Measurements from ENCODE around the gene MAP7D1. TPM values are rescaled to one million over a fixed set of nuclear protein-coding genes. Genes with fewer than 3 reads are reported as not detected.

The MAP7D1 gene
- total RNA-seq, 1 experiment from 2014 or later: 192 TPM

GRCh38 chr1:36160388-36160948, 4.5 kb downstream of the MAP7D1 start:
- CTCF ChIA-PET: interaction anchor here (0.7 to 1.4 kb wide), 2 partner anchors 11 to 26 kb away, joined by 3 to 4 read pairs; partner anchors contain the start of gene TRAPPC3
- intact Hi-C loops (cut with micrococcal nuclease; ENCODE audit: unreplicated experiment): no loop called here
- Histone ChIP-seq H3K4me3 (ENCODE audit: low read depth, low read length, poor library complexity, severe bottlenecking) (peak overlapping the region; percentile 45), H3K27ac (ENCODE audit: low read depth, low read length, poor library complexity, severe bottlenecking) (peak overlapping the region; percentile 93), H3K4me1 (ENCODE audit: insufficient read depth, low read length, poor library complexity, severe bottlenecking) (peaks cover 38% of the 10 kb centered on the region), H3K27me3 (replicated peaks; ENCODE audit: insufficient read depth, low read depth, low read length, poor library complexity) (no peaks in the 10 kb centered on the region), H3K9me3 (ENCODE audit: low read depth, low read length, poor library complexity, severe bottlenecking) (no peaks in the 10 kb centered on the region), H3K36me3 (ENCODE audit: insufficient read depth, low read length, poor library complexity, severe bottlenecking) (no peaks in the 10 kb centered on the region)
- TF ChIP-seq CTCF (conservative IDR thresholded peaks at IDR 0.05; ENCODE audit: low read depth, low read length) (no peak), EZH2 (IDR thresholded peaks at IDR 0.05; ENCODE audit: borderline replicate concordance, low read depth, low read length, poor library complexity, severe bottlenecking) (no peak)
- no TSS peak for BruUV-seq (replicated peaks)
- DNase-seq (ENCODE audit: low spot score): no peak
- POLR2A ChIA-PET (ENCODE audit: low non-redundant PET): interaction anchor here (0.6 to 0.7 kb wide), 2 partner anchors 27 to 237 kb away, joined by 3 to 4 read pairs; no protein-coding TSS in a partner anchor

GRCh38 chr1:36160949-36161485, 5.1 kb downstream of the MAP7D1 start:
- no peaks in the 10 kb centered on the region for H3K27me3 ChIP-seq (replicated peaks; ENCODE audit: insufficient read depth, low read depth, low read length, poor library complexity)
- H3K36me3 ChIP-seq (ENCODE audit: insufficient read depth, low read length, poor library complexity, severe bottlenecking): no peaks in the 10 kb centered on the region
- H3K27ac ChIP-seq (ENCODE audit: low read depth, low read length, poor library complexity, severe bottlenecking): peak overlapping the region; percentile 93
- peaks cover 38% of the 10 kb centered on the region for H3K4me1 ChIP-seq (ENCODE audit: insufficient read depth, low read length, poor library complexity, severe bottlenecking)
- no peaks in the 10 kb centered on the region for H3K9me3 ChIP-seq (ENCODE audit: low read depth, low read length, poor library complexity, severe bottlenecking)
- BruUV-seq (replicated peaks): no TSS peak
- ChIA-PET CTCF (interaction anchor here (0.7 to 1.4 kb wide), 3 partner anchors 11 to 27 kb away, joined by 3 to 4 read pairs (median 3); partner anchors contain the start of gene TRAPPC3), POLR2A (ENCODE audit: low non-redundant PET) (interaction anchor here (0.6 to 1.0 kb wide), 4 partner anchors 10 to 811 kb away, joined by 3 to 4 read pairs (median 4); no protein-coding TSS in a partner anchor)
- peak; percentile 85 for DNase-seq (ENCODE audit: low spot score)
- intact Hi-C loops (cut with micrococcal nuclease; ENCODE audit: unreplicated experiment): no loop called here
- H3K4me3 ChIP-seq (ENCODE audit: low read depth, low read length, poor library complexity, severe bottlenecking): peak overlapping the region; percentile 45
- TF ChIP-seq CTCF (conservative IDR thresholded peaks at IDR 0.05; ENCODE audit: low read depth, low read length) (peak; percentile 48), EZH2 (IDR thresholded peaks at IDR 0.05; ENCODE audit: borderline replicate concordance, low read depth, low read length, poor library complexity, severe bottlenecking) (no peak)

GRCh38 chr1:36161641-36162531, 5.9 kb downstream of the MAP7D1 start:
- Histone ChIP-seq H3K4me3 (ENCODE audit: low read depth, low read length, poor library complexity, severe bottlenecking) (peak overlapping the region; percentile 45), H3K27me3 (replicated peaks; ENCODE audit: insufficient read depth, low read depth, low read length, poor library complexity) (no peaks in the 10 kb centered on the region), H3K36me3 (ENCODE audit: insufficient read depth, low read length, poor library complexity, severe bottlenecking) (no peaks in the 10 kb centered on the region), H3K4me1 (ENCODE audit: insufficient read depth, low read length, poor library complexity, severe bottlenecking) (peaks cover 38% of the 10 kb centered on the region), H3K27ac (ENCODE audit: low read depth, low read length, poor library complexity, severe bottlenecking) (peak overlapping the region; percentile 93), H3K9me3 (ENCODE audit: low read depth, low read length, poor library complexity, severe bottlenecking) (no peaks in the 10 kb centered on the region)
- POLR2A ChIA-PET (ENCODE audit: low non-redundant PET): interaction anchor here (0.6 to 1.0 kb wide), 3 partner anchors 10 to 67 kb away, joined by 3 to 4 read pairs (median 4); no protein-coding TSS in a partner anchor
- intact Hi-C loops (cut with micrococcal nuclease; ENCODE audit: unreplicated experiment): no loop called here
- CTCF ChIA-PET: interaction anchor here (0.7 kb wide), 1 partner anchor 26 kb away, joined by 3 read pairs; no protein-coding TSS in a partner anchor
- TF ChIP-seq CTCF (conservative IDR thresholded peaks at IDR 0.05; ENCODE audit: low read depth, low read length) (no peak), EZH2 (IDR thresholded peaks at IDR 0.05; ENCODE audit: borderline replicate concordance, low read depth, low read length, poor library complexity, severe bottlenecking) (no peak)
- no peak for DNase-seq (ENCODE audit: low spot score)
- no TSS peak for BruUV-seq (replicated peaks)

Data from A673 (cell line).